ENCODE results near the gene ABCG8.

The ABCG8 gene

GRCh38 chr2:43838560-43839267 is at the start of gene ABCG8, which contains the start of gene ABCG5:
Gene ABCG8, plus strand, starts transcription at chr2:43838971. Its CDS starts 83 bp downstream, at chr2:43839054.
Gene ABCG5, minus strand, starts transcription at chr2:43838839. Its CDS starts 160 bp downstream, at chr2:43838679.
- TF ChIP-seq YY1 (IDR thresholded peaks at IDR 0.05; ENCODE audit: low read depth) = no peak
- TF ChIP-seq RAD21 (IDR thresholded peaks at IDR 0.05; ENCODE audit: low read depth) = no peak
- no peak for TF ChIP-seq ZBTB7A (IDR thresholded peaks at IDR 0.05; ENCODE audit: low read depth)
- TF ChIP-seq USF1 (IDR thresholded peaks at IDR 0.05) = no peak
- TF ChIP-seq FOXM1 (IDR thresholded peaks at IDR 0.05; ENCODE audit: borderline replicate concordance, low read depth) = no peak
- TF ChIP-seq NFIC (IDR thresholded peaks at IDR 0.05) = no peak
- TF ChIP-seq TCF12 (IDR thresholded peaks at IDR 0.05; ENCODE audit: low read depth) = no peak

- no peak for TF ChIP-seq EP300 (IDR thresholded peaks at IDR 0.05; ENCODE audit: borderline replicate concordance)
- no peak for TF ChIP-seq REST (IDR thresholded peaks at IDR 0.05; ENCODE audit: low read depth)
- no peak for TF ChIP-seq TEAD4 (IDR thresholded peaks at IDR 0.05)
- TF ChIP-seq TCF12 (IDR thresholded peaks at IDR 0.05; ENCODE audit: low read depth) = no peak
- TF ChIP-seq FOXM1 (IDR thresholded peaks at IDR 0.05; ENCODE audit: borderline replicate concordance, low read depth) = no peak
- TF ChIP-seq EGR1 (IDR thresholded peaks at IDR 0.05) = no peak
- no peak for TF ChIP-seq RAD21 (IDR thresholded peaks at IDR 0.05; ENCODE audit: low read depth)
- TF ChIP-seq MAX (IDR thresholded peaks at IDR 0.05) = no peak
- no peak for TF ChIP-seq TAF1 (IDR thresholded peaks at IDR 0.05; ENCODE audit: low read depth)
- TF ChIP-seq USF1 (IDR thresholded peaks at IDR 0.05) = no peak
- no peak for TF ChIP-seq CREB1 (IDR thresholded peaks at IDR 0.05; ENCODE audit: low read depth)
- TF ChIP-seq ZBTB7A (IDR thresholded peaks at IDR 0.05; ENCODE audit: low read depth) = no peak
Measured at GRCh38 chr2:43790147-43790546, 48.6 kb upstream of the ABCG8 start.

GRCh38 chr2:43791035-43791765 is 47.6 kb upstream of the ABCG8 start:
- TF ChIP-seq CEBPB (IDR thresholded peaks at IDR 0.05) (no peak), CREB1 (IDR thresholded peaks at IDR 0.05; ENCODE audit: low read depth) (no peak), FOXM1 (IDR thresholded peaks at IDR 0.05; ENCODE audit: borderline replicate concordance, low read depth) (no peak), TCF12 (IDR thresholded peaks at IDR 0.05; ENCODE audit: low read depth) (no peak), YY1 (IDR thresholded peaks at IDR 0.05; ENCODE audit: low read depth) (no peak), EP300 (IDR thresholded peaks at IDR 0.05; ENCODE audit: borderline replicate concordance) (no peak), EGR1 (IDR thresholded peaks at IDR 0.05) (no peak), ZBTB7A (IDR thresholded peaks at IDR 0.05; ENCODE audit: low read depth) (no peak), NFIC (IDR thresholded peaks at IDR 0.05) (no peak), USF1 (IDR thresholded peaks at IDR 0.05) (no peak), REST (IDR thresholded peaks at IDR 0.05; ENCODE audit: low read depth) (no peak), TAF1 (IDR thresholded peaks at IDR 0.05; ENCODE audit: low read depth) (no peak), TEAD4 (IDR thresholded peaks at IDR 0.05) (no peak), RAD21 (IDR thresholded peaks at IDR 0.05; ENCODE audit: low read depth) (no peak), MAX (IDR thresholded peaks at IDR 0.05) (no peak)

- TF ChIP-seq CEBPB (IDR thresholded peaks at IDR 0.05) (no peak), NFIC (IDR thresholded peaks at IDR 0.05) (no peak), MAX (IDR thresholded peaks at IDR 0.05) (no peak), RAD21 (IDR thresholded peaks at IDR 0.05; ENCODE audit: low read depth) (no peak), FOXM1 (IDR thresholded peaks at IDR 0.05; ENCODE audit: borderline replicate concordance, low read depth) (no peak), TCF12 (IDR thresholded peaks at IDR 0.05; ENCODE audit: low read depth) (no peak), EGR1 (IDR thresholded peaks at IDR 0.05) (no peak), YY1 (IDR thresholded peaks at IDR 0.05; ENCODE audit: low read depth) (no peak), USF1 (IDR thresholded peaks at IDR 0.05) (no peak)
Measured at GRCh38 chr2:43792653-43793052, 46.1 kb upstream of the ABCG8 start.

All from Ishikawa (cell line).